Thyroid gland (tissue), 4 donors: ENCODE data around the gene FXYD1. TPM values are rescaled to one million over a fixed set of nuclear protein-coding genes. Genes with fewer than 3 reads are reported as not detected.

Experiments used
- DNase-seq, 2 donors: peaks; one replicate each; pipeline ENCODE4 v3.0.0-alpha.2; 2019
- H3K27ac ChIP-seq, 3 donors: fragments of 200-600 bp; sonication (generic); 1 replicate in 2 of 3; 2 replicates in 1 of 3; pipeline ENCODE4 v1.5.1; 2016 to 2019; ENCODE audit warnings: mild to moderate bottlenecking in 1 of 3, moderate library complexity in 1 of 3
- H3K27me3 ChIP-seq: fragments of 200-600 bp; sonication (generic); one replicate; pipeline ENCODE4 v1.5.1; 2019
- H3K36me3 ChIP-seq, 2 donors: fragments of 200-600 bp; sonication (generic); one replicate each; pipeline ENCODE4 v1.5.1; 2016 to 2019
- H3K4me1 ChIP-seq, 2 donors: fragments of 200-600 bp; sonication (generic); one replicate each; pipeline ENCODE4 v1.5.1; 2017 to 2019
- H3K4me3 ChIP-seq, 3 donors: fragments of 200-600 bp; sonication (generic); replicated peaks in 1 of 3; 1 replicate in 2 of 3; 2 replicates in 1 of 3; pipeline ENCODE4 v1.5.1; 2016; ENCODE audit warnings: mild to moderate bottlenecking in 1 of 3
- H3K9me3 ChIP-seq: fragments of 200-600 bp; sonication (generic); one replicate; pipeline ENCODE4 v1.5.1; 2017
- CTCF ChIP-seq, 6 experiments: fragments of 200-600 bp in 3 of 6; fragments of 450-650 bp in 3 of 6; sonication (generic) in 3 of 6; IDR thresholded peaks; one replicate each; pipeline ENCODE4 v1.5.1; 2016 to 2019; ENCODE audit warnings: antibody characterized with exemption in 6 of 6, mild to moderate bottlenecking in 2 of 6, inconsistent platforms in 1 of 6, moderate library complexity in 1 of 6
- POLR2A ChIP-seq, 2 donors: fragments of 450-650 bp; IDR thresholded peaks; one replicate each; pipeline ENCODE4 v1.6.1; 2017; ENCODE audit warnings: antibody characterized with exemption in 2 of 2, mild to moderate bottlenecking in 2 of 2, moderate library complexity in 1 of 2
- WGBS, 2 donors: methylation state at CpG; one replicate each; pipeline ENCODE4 v1.1.5; 2017; 5-methylcytosine and 5-hydroxymethylcytosine counted together
- intact Hi-C: fragments of 100-400 bp; cut with DNase I; formaldehyde crosslinking; loops from one replicate; pipeline ENCODE4 v1.15.1; 2023
- total RNA-seq, 4 donors: library from RNA; depleted of rRNA; stranded (reverse); fragments of >200 nt; gene quantifications; one replicate each; pipeline ENCODE4 v1.2.3, GENCODE V29; 2016

The FXYD1 gene
- total RNA-seq, 4 donors from 2014 or later = 1.1 to 26.3 (median 8.8) TPM

- Histone ChIP-seq H3K9me3 (no peaks in the 10 kb centered on the region), H3K4me1 (no peaks in the 10 kb centered on the region), H3K27me3 (no peaks in the 10 kb centered on the region), H3K27ac (no peak overlapping the region), H3K4me3 (no peak overlapping the region), H3K36me3 (no peaks in the 10 kb centered on the region)
- intact Hi-C loops = no loop called here
- TF ChIP-seq POLR2A (IDR thresholded peaks at IDR 0.05) (no peak), CTCF (IDR thresholded peaks at IDR 0.05) (no peak)
- no peak for DNase-seq
- WGBS, 2 donors = 96 to 97% methylated on average over 6 of the region's 6 CpGs
These were observed 33.6 kb upstream of the FXYD1 start for GRCh38 chr19:35105047-35105410.

- H3K27me3 ChIP-seq = no peaks in the 10 kb centered on the region
- 86 to 89% methylated on average over 30 of the region's 30 CpGs for WGBS, 2 donors
- intact Hi-C loops = no loop called here
- no peaks in the 10 kb centered on the region for H3K36me3 ChIP-seq
- no peak for DNase-seq
- TF ChIP-seq POLR2A (IDR thresholded peaks at IDR 0.05) (no peak), CTCF (IDR thresholded peaks at IDR 0.05) (no peak)
- no peak overlapping the region for H3K27ac ChIP-seq
- no peak overlapping the region for H3K4me3 ChIP-seq
- H3K4me1 ChIP-seq = no peaks in the 10 kb centered on the region
- H3K9me3 ChIP-seq = no peaks in the 10 kb centered on the region
These were observed 33.0 kb upstream of the FXYD1 start for GRCh38 chr19:35105411-35106290.

- 91 to 98% methylated on average over 7 to 9 of the region's 9 CpGs for WGBS, 2 donors
- Histone ChIP-seq H3K27me3 (no peaks in the 10 kb centered on the region), H3K36me3 (no peaks in the 10 kb centered on the region), H3K9me3 (no peaks in the 10 kb centered on the region), H3K4me3 (no peak overlapping the region), H3K4me1 (no peaks in the 10 kb centered on the region), H3K27ac (no peak overlapping the region)
- TF ChIP-seq POLR2A (IDR thresholded peaks at IDR 0.05) = no peak
- TF ChIP-seq CTCF (IDR thresholded peaks at IDR 0.05) = no peak
- intact Hi-C loops = no loop called here
- no peak for DNase-seq
These were observed 32.4 kb upstream of the FXYD1 start for GRCh38 chr19:35106291-35106583.

GRCh38 chr19:35106898-35107541, 31.6 kb upstream of the FXYD1 start:
- Histone ChIP-seq H3K36me3 (no peaks in the 10 kb centered on the region), H3K9me3 (no peaks in the 10 kb centered on the region), H3K4me3 (no peak overlapping the region), H3K27me3 (no peaks in the 10 kb centered on the region), H3K4me1 (no peaks in the 10 kb centered on the region), H3K27ac (no peak overlapping the region)
- TF ChIP-seq POLR2A (IDR thresholded peaks at IDR 0.05) = no peak
- TF ChIP-seq CTCF (IDR thresholded peaks at IDR 0.05) = no peak
- intact Hi-C loops = no loop called here
- no peak for DNase-seq
- WGBS, 2 donors = 45 to 90% methylated on average over 1 to 2 of the region's 2 CpGs

GRCh38 chr19:35107545-35107944, 31.1 kb upstream of the FXYD1 start:
- Histone ChIP-seq H3K4me1 (no peaks in the 10 kb centered on the region), H3K9me3 (no peaks in the 10 kb centered on the region), H3K4me3 (no peak overlapping the region), H3K27ac (no peak overlapping the region), H3K27me3 (no peaks in the 10 kb centered on the region), H3K36me3 (no peaks in the 10 kb centered on the region)
- WGBS, 2 donors = 43 to 45% methylated on average over 4 to 5 of the region's 5 CpGs
- no peak for TF ChIP-seq CTCF (IDR thresholded peaks at IDR 0.05)
- no peak for DNase-seq
- intact Hi-C loops = no loop called here
